Neuronal stem cell (in vitro differentiated cells): ENCODE data around the gene TMEM163.

Source experiments
- DNase-seq: peaks from one replicate; pipeline ENCODE4 v3.0.0-alpha.2; 2013; ENCODE audit warnings: low spot score
- H2AFZ ChIP-seq: one replicate; pipeline ENCODE4 v1.6.1; 2013; ENCODE audit warnings: mild to moderate bottlenecking, low read length, inconsistent platforms
- H2AK5ac ChIP-seq: 2 replicates; pipeline ENCODE4 v1.6.1; 2013; ENCODE audit warnings: low read depth, mild to moderate bottlenecking, inconsistent platforms, low read length, moderate library complexity, mixed read lengths
- H2BK120ac ChIP-seq: 2 replicates; pipeline ENCODE4 v1.6.1; 2013; ENCODE audit warnings: low read depth, mild to moderate bottlenecking, inconsistent platforms, low read length, moderate library complexity, mixed read lengths
- H2BK12ac ChIP-seq: one replicate; pipeline ENCODE4 v1.6.1; 2013; ENCODE audit warnings: low read length, inconsistent platforms
- H2BK15ac ChIP-seq: 2 replicates; pipeline ENCODE4 v1.6.1; 2013; ENCODE audit warnings: mild to moderate bottlenecking, low read length, inconsistent platforms, mixed read lengths
- H2BK5ac ChIP-seq: one replicate; pipeline ENCODE4 v1.6.1; 2013; ENCODE audit warnings: inconsistent platforms, mild to moderate bottlenecking, low read length, moderate library complexity
- H3K14ac ChIP-seq: one replicate; pipeline ENCODE4 v1.6.1; 2013; ENCODE audit warnings: low read length, inconsistent platforms
- H3K18ac ChIP-seq: 2 replicates; pipeline ENCODE4 v1.6.1; 2013; ENCODE audit warnings: low read length, inconsistent platforms
- H3K23ac ChIP-seq: 2 replicates; pipeline ENCODE4 v1.6.1; 2013; ENCODE audit warnings: low read depth, mild to moderate bottlenecking, mixed read lengths, low read length, inconsistent platforms; ENCODE audit not compliant: poor library complexity
- H3K27ac ChIP-seq: replicated peaks from 3 replicates; pipeline ENCODE4 v1.5.1; 2013; ENCODE audit warnings: low read length, inconsistent platforms
- H3K27me3 ChIP-seq, 3 experiments: 2 replicates each; pipeline ENCODE4 v1.6.1; 2013; ENCODE audit warnings: low read length in 3 of 3, mild to moderate bottlenecking in 2 of 3, inconsistent platforms in 1 of 3, low read depth in 1 of 3, mixed read lengths in 1 of 3, moderate library complexity in 1 of 3; ENCODE audit not compliant: control insufficient read depth in 3 of 3, insufficient read depth in 3 of 3
- H3K36me3 ChIP-seq, 2 donors: replicated peaks in 1 of 2; 2 replicates each; pipeline ENCODE4 v1.6.1; 2013; ENCODE audit warnings: low read length in 2 of 2; ENCODE audit not compliant: control insufficient read depth in 2 of 2, insufficient read depth in 2 of 2
- H3K4ac ChIP-seq: 2 replicates; pipeline ENCODE4 v1.6.1; 2013; ENCODE audit warnings: inconsistent platforms, mild to moderate bottlenecking, low read length, moderate library complexity
- H3K4me1 ChIP-seq, 2 donors: 1 replicate in 1 of 2; 2 replicates in 1 of 2; pipeline ENCODE4 v1.6.1; 2013; ENCODE audit warnings: low read length in 2 of 2, low read depth in 1 of 2; ENCODE audit not compliant: control insufficient read depth in 2 of 2, insufficient read depth in 1 of 2
- H3K4me2 ChIP-seq: one replicate; pipeline ENCODE4 v1.6.1; 2013; ENCODE audit warnings: mild to moderate bottlenecking, low read length, inconsistent platforms; ENCODE audit not compliant: insufficient read depth, poor library complexity, severe bottlenecking
- H3K4me3 ChIP-seq, 2 donors: 2 replicates each; pipeline ENCODE4 v1.5.1; 2013; ENCODE audit warnings: low read length in 2 of 2, mild to moderate bottlenecking in 2 of 2, inconsistent platforms in 1 of 2, moderate library complexity in 1 of 2
- H3K79me1 ChIP-seq: one replicate; pipeline ENCODE4 v1.6.1; 2013; ENCODE audit warnings: low read depth, mild to moderate bottlenecking, inconsistent platforms, low read length, moderate library complexity
- H3K9ac ChIP-seq: one replicate; pipeline ENCODE4 v1.6.1; 2013; ENCODE audit warnings: mild to moderate bottlenecking, low read depth, low read length, inconsistent platforms; ENCODE audit not compliant: poor library complexity
- H3K9me3 ChIP-seq, 2 donors: replicated peaks in 1 of 2; 2 replicates each; pipeline versions ENCODE3 to v1.6.1; 2013; ENCODE audit warnings: low read length in 2 of 2, mild to moderate bottlenecking in 2 of 2, inconsistent platforms in 1 of 2, low read depth in 1 of 2, mixed read lengths in 1 of 2, moderate library complexity in 1 of 2; ENCODE audit not compliant: control insufficient read depth in 2 of 2, insufficient read depth in 1 of 2
- H4K8ac ChIP-seq: one replicate; pipeline ENCODE4 v1.6.1; 2013; ENCODE audit warnings: low read depth, mild to moderate bottlenecking, inconsistent platforms, low read length, moderate library complexity
- H4K91ac ChIP-seq: one replicate; pipeline ENCODE4 v1.6.1; 2013; ENCODE audit warnings: low read length, low read depth, mild to moderate bottlenecking, inconsistent platforms; ENCODE audit not compliant: poor library complexity
- WGBS, 2 donors: extraction: QIAGEN DNeasy Blood & Tissue Kit; methylation state at CpG; one replicate each; pipeline ENCODE4 v1.1.7; 2013; ENCODE audit warnings: missing lambda C conversion rate in 2 of 2, mixed read lengths in 1 of 2; ENCODE audit not compliant: insufficient read length in 2 of 2, insufficient replicate concordance in 1 of 2; ENCODE audit errors: extremely low coverage in 2 of 2; 5-methylcytosine and 5-hydroxymethylcytosine counted together

TMEM163 gene

DNA sequence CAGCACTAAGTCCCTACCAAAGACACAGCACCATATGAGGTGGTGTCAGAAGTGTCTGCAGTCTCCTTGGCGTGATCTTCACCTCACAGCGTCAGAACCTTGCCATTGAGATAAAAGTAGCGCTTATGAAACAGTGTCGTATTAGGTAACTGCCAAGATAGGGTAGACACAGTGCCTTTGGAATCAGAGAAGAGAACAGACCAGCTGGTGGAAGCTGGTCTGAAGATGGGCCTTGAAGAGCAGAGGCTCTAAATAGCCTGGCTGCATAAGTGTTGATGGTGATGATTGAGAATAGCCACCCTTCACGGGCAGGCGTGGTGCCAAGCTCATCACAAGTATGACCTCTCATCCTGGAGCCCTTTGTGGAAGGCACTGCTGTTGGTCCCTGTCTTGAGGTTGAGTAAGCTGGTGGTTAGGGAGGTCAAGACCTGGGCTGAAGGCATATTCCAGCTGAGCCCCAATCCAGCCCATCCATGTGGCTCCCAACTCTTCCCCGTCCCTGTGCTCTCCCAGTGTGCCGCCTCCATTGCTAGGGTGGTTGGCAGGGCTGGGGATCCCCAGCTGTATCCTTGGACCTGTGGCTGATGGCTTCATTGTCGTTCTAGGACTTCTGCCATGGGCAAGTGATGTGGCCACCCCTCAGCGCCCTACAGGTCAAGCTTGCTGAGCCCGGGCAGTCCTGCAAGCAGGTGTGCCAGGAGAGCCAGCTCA is 277.5 kb downstream of the TMEM163 start:
- Histone ChIP-seq H3K4me1 (peaks cover 0 to 9% of the 10 kb centered on the region in 2 donors), H3K4me3 (no peak overlapping the region), H3K79me1 (no peaks in the 10 kb centered on the region), H3K4ac (no peak overlapping the region), H3K9me3 (no peaks in the 10 kb centered on the region), H3K27ac (no peak overlapping the region), H2AK5ac (no peak overlapping the region), H2AFZ (no peak overlapping the region), H3K27me3 (no peaks in the 10 kb centered on the region), H3K36me3 (peaks cover 10 to 32% of the 10 kb centered on the region in 2 donors), H3K18ac (no peak overlapping the region), H2BK120ac (peak overlapping the region; percentile 26), H2BK5ac (no peak overlapping the region), H3K14ac (no peak overlapping the region), H4K8ac (no peak overlapping the region), H3K4me2 (no peak overlapping the region), H3K9ac (no peak overlapping the region), H2BK15ac (no peak overlapping the region), H4K91ac (no peak overlapping the region), H2BK12ac (no peak overlapping the region), H3K23ac (no peak overlapping the region)
- DNase-seq = no peak
- WGBS, 2 donors = no CpG with 5 or more reads among the region's 11 CpGs

DNA sequence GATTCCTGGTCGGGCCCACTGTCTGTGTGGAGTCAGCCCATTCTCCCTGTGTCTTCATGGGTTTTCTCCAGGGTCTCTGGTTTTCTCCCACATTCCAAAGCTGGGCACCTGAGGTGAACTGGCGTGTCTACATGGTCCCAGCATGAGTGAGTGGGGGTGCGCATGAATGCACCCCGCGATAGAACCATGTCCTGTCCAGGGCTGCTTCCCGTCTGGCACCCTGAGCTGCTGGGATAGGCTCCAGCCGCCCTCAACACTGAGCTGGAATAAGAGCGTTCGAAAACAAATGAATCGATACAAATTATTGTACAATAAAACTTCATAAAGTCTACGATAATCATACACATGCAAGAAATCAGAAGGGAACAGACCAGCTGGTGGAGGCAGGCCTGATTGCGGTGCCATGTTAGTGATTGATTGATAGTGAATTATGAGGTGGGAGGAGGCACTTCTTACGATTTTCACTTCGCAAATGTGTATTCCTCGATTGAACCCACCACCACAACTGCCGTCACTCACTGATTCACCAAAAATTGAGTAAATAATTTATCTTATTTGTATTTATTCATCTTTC is 278.4 kb downstream of the TMEM163 start:
- Histone ChIP-seq H4K8ac (no peak overlapping the region), H2BK5ac (no peak overlapping the region), H3K18ac (no peak overlapping the region), H3K9ac (no peak overlapping the region), H3K23ac (no peak overlapping the region), H3K27ac (no peak overlapping the region), H2AK5ac (no peak overlapping the region), H3K36me3 (peaks cover 10 to 35% of the 10 kb centered on the region in 2 donors), H3K4ac (no peak overlapping the region), H3K79me1 (no peaks in the 10 kb centered on the region), H3K9me3 (no peaks in the 10 kb centered on the region), H3K4me1 (peaks cover 0 to 5% of the 10 kb centered on the region in 2 donors), H2BK15ac (no peak overlapping the region), H4K91ac (no peak overlapping the region), H3K27me3 (no peaks in the 10 kb centered on the region), H2AFZ (no peak overlapping the region), H3K4me3 (no peak overlapping the region), H2BK12ac (no peak overlapping the region), H3K4me2 (no peak overlapping the region), H2BK120ac (no peak overlapping the region), H3K14ac (no peak overlapping the region)
- no CpG with 5 or more reads among the region's 16 CpGs for WGBS, 2 donors
- no peak for DNase-seq

DNA sequence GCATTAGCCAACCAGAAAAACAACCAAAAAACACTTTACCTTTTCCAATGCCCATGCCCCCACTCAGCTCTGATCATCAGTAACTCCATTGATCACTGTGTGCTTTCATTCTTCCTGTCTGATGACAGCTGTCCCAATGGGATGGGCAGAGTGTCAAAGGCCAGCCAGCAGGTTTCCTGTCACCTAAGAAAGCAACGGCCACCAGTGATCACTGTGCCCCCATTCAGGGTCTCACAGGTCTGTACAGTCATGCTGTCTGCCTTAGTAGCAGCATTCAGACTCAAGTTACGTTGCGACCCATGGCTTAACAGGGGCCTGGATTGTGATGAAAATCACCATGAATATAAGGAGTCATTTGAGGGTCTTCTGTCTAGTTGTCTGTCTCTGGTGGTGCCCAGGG is 280.4 kb downstream of the TMEM163 start:
- H3K4ac ChIP-seq = no peak overlapping the region
- H2BK120ac ChIP-seq = no peak overlapping the region
- no peak overlapping the region for H2BK15ac ChIP-seq
- H2BK12ac ChIP-seq = no peak overlapping the region
- no peak overlapping the region for H3K4me2 ChIP-seq
- no CpG with 5 or more reads among the region's 3 CpGs for WGBS, 2 donors
- no peak overlapping the region for H3K4me3 ChIP-seq
- no peak overlapping the region for H3K27ac ChIP-seq
- H3K36me3 ChIP-seq = peaks cover 10 to 38% of the 10 kb centered on the region in 2 donors
- no peak overlapping the region for H3K9ac ChIP-seq
- peak overlapping the region; percentile 5 for H4K91ac ChIP-seq
- no peaks in the 10 kb centered on the region for H3K79me1 ChIP-seq
- H3K9me3 ChIP-seq = no peaks in the 10 kb centered on the region
- no peak overlapping the region for H2AK5ac ChIP-seq
- H3K18ac ChIP-seq = no peak overlapping the region
- DNase-seq = no peak
- no peaks in the 10 kb centered on the region for H3K27me3 ChIP-seq
- no peak overlapping the region for H2BK5ac ChIP-seq
- H3K14ac ChIP-seq = no peak overlapping the region
- peaks cover 0 to 2% of the 10 kb centered on the region in 2 donors for H3K4me1 ChIP-seq
- no peak overlapping the region for H3K23ac ChIP-seq
- no peak overlapping the region for H2AFZ ChIP-seq
- no peak overlapping the region for H4K8ac ChIP-seq

DNA sequence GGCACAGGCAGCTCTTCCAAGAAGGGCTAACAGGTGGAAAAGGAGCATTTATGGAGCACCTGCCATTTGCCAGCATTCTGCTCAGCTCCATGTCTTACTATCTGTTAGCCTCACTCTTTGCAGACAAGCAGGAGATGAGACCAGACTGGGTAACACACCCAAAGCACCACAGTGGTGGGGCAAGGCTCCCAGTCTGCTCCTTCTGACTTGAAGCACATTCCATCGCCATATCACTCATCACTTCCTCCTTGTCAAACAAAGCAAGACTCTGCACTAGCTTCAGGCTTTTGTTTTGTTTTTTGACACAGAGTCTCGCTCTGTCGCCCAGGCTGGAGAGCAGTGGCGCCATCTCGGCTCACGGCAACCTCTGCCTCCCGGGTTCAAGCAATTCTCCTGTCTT is 282.1 kb downstream of the TMEM163 start:
- Histone ChIP-seq H4K8ac (no peak overlapping the region), H3K4ac (no peak overlapping the region), H3K27me3 (no peaks in the 10 kb centered on the region), H2BK12ac (no peak overlapping the region), H3K4me1 (peaks cover 4 to 5% of the 10 kb centered on the region in 2 donors), H3K4me2 (no peak overlapping the region), H3K4me3 (no peak overlapping the region), H4K91ac (no peak overlapping the region), H2AFZ (no peak overlapping the region), H3K9me3 (no peaks in the 10 kb centered on the region), H3K36me3 (peaks cover 6 to 40% of the 10 kb centered on the region in 2 donors), H3K14ac (no peak overlapping the region), H3K27ac (no peak overlapping the region), H2BK5ac (no peak overlapping the region), H2AK5ac (no peak overlapping the region), H3K9ac (no peak overlapping the region), H2BK15ac (no peak overlapping the region), H3K18ac (no peak overlapping the region), H2BK120ac (no peak overlapping the region), H3K79me1 (no peaks in the 10 kb centered on the region), H3K23ac (no peak overlapping the region)
- no CpG with 5 or more reads among the region's 7 CpGs for WGBS, 2 donors
- DNase-seq = no peak
